WTC11 (cell line): ENCODE measurements around the gene OR10H3. TPM values are rescaled to one million over a fixed set of nuclear protein-coding genes. Genes with fewer than 3 reads are reported as not detected.

Source experiments
- ATAC-seq: fragments of 200-7000 bp; cut with Tn5 transposase; 2 replicates; pipeline ENCODE4 v1.10.0; 2021; ENCODE audit warnings: mild to moderate bottlenecking, moderate library complexity
- CTCF ChIA-PET: fragments of 300-600 bp; sonication (Branson Sonifier 250); formaldehyde crosslinking; loops from one replicate; lab custom pipeline; 2021; ENCODE audit warnings: antibody characterized with exemption; lab: Charles Lee
- POLR2A ChIA-PET: fragments of 350-600 bp; sonication (Branson Sonifier 250); formaldehyde crosslinking; loops from one replicate; lab custom pipeline; 2021; ENCODE audit warnings: antibody characterized with exemption; lab: Charles Lee
- DNase-seq: peaks from one replicate; pipeline ENCODE4 v3.0.0; 2021; ENCODE audit warnings: low spot score
- H3K27ac Mint-ChIP-seq: 2 replicates; pipeline ENCODE4 v1.8.0; 2021; ENCODE audit warnings: mixed read lengths
- H3K27me3 Mint-ChIP-seq: 2 replicates; pipeline ENCODE4 v1.8.0; 2021; ENCODE audit warnings: low read depth, mild to moderate bottlenecking, moderate library complexity, mixed read lengths
- H3K36me3 Mint-ChIP-seq: 2 replicates; pipeline ENCODE4 v1.8.0; 2021; ENCODE audit warnings: mixed read lengths
- H3K4me1 Mint-ChIP-seq: 2 replicates; pipeline ENCODE4 v1.8.0; 2022; ENCODE audit warnings: mixed read lengths
- H3K4me3 Mint-ChIP-seq: 2 replicates; pipeline ENCODE4 v1.8.0; 2021; ENCODE audit warnings: mild to moderate bottlenecking, moderate library complexity, mixed read lengths
- H3K9me3 Mint-ChIP-seq: 2 replicates; pipeline ENCODE4 v1.8.0; 2021; ENCODE audit warnings: mixed read lengths
- CTCF ChIP-seq: fragments of 200-600 bp; IDR thresholded peaks from 2 replicates; pipeline ENCODE4 v1.8.0; 2022; ENCODE audit warnings: antibody characterized with exemption
- FOXJ3 ChIP-seq: sonication (generic); formaldehyde crosslinking; IDR thresholded peaks from 2 replicates; pipeline ENCODE4 v1.9.0; 2021; ENCODE audit warnings: missing genetic modification reagents, mild to moderate bottlenecking, borderline replicate concordance
- GTF2I ChIP-seq: fragments of 250-450 bp; sonication (Bioruptor Pico); conservative IDR thresholded peaks from 2 replicates; pipeline ENCODE4 v1.4.0; 2021; ENCODE audit warnings: mild to moderate bottlenecking
- IRF2 ChIP-seq: sonication (generic); formaldehyde crosslinking; IDR thresholded peaks from 2 replicates; pipeline ENCODE4 v1.8.0; 2022; ENCODE audit warnings: low read depth, missing genetic modification reagents, borderline replicate concordance
- MXD4 ChIP-seq: fragments of 250-450 bp; sonication (Bioruptor Pico); IDR thresholded peaks from 2 replicates; pipeline ENCODE4 v1.8.0; 2021; ENCODE audit warnings: mild to moderate bottlenecking, moderate library complexity, borderline replicate concordance
- NFYB ChIP-seq: sonication (generic); formaldehyde crosslinking; conservative IDR thresholded peaks from 2 replicates; pipeline ENCODE4 v1.8.0; 2022; ENCODE audit warnings: low read depth, missing genetic modification reagents
- NR2C2 ChIP-seq: sonication (generic); formaldehyde crosslinking; IDR thresholded peaks from 2 replicates; pipeline ENCODE4 v1.8.0; 2022; ENCODE audit warnings: mild to moderate bottlenecking, missing genetic modification reagents
- SMAD3 ChIP-seq: sonication (generic); formaldehyde crosslinking; IDR thresholded peaks from 2 replicates; pipeline ENCODE4 v1.8.0; 2022; ENCODE audit warnings: missing genetic modification reagents, mild to moderate bottlenecking, borderline replicate concordance
- ZNF232 ChIP-seq: sonication (generic); formaldehyde crosslinking; IDR thresholded peaks from 2 replicates; pipeline ENCODE4 v1.8.0; 2022; ENCODE audit warnings: mild to moderate bottlenecking, missing genetic modification reagents
- total RNA-seq: library from RNA; stranded (reverse); gene quantifications from 3 replicates; pipeline ENCODE4 v1.2.3, GENCODE V29; 2021
- TF ChIP-seq, protein P1 (sequence below): sonication (generic); formaldehyde crosslinking; IDR thresholded peaks from 2 replicates; pipeline ENCODE4 v1.8.1; 2022; ENCODE audit warnings: mild to moderate bottlenecking, moderate library complexity, missing genetic modification reagents
- TF ChIP-seq, protein P2 (sequence below): sonication (generic); formaldehyde crosslinking; conservative IDR thresholded peaks from 2 replicates; pipeline ENCODE4 v1.8.1; 2022; ENCODE audit warnings: mild to moderate bottlenecking, missing genetic modification reagents
- TF ChIP-seq, protein P3 (sequence below): sonication (generic); formaldehyde crosslinking; IDR thresholded peaks from 2 replicates; pipeline ENCODE4 v1.8.1; 2023; ENCODE audit warnings: mild to moderate bottlenecking, missing genetic modification reagents, borderline replicate concordance
- TF ChIP-seq, protein P4 (sequence below): sonication (generic); formaldehyde crosslinking; IDR thresholded peaks from 2 replicates; pipeline ENCODE4 v1.8.1; 2022; ENCODE audit warnings: low read depth, mild to moderate bottlenecking, moderate library complexity, missing genetic modification reagents, borderline replicate concordance

OR10H3 gene
- total RNA-seq, 1 experiment from 2014 or later = not detected

DNA sequence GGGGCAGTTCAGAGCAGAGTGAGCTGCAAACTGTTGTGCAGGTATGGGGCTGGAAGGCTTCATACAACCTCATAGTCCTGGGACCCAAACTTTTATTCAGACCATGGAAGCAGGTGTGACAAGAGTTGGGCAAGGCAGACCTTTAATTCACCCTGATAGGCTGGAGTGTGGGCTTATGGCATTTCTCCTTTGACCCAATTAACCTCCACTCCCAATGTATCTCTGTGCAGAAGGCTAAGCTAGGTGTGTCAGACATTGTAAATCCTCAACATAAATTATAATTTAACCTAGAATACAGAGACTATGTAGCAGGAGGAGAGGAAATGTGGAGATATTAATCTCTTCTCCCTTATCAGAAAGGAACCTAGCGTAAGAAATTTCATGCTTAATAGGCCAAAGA lies 22.1 kb upstream of the OR10H3 start:
- POLR2A ChIA-PET = no interaction called here
- TF ChIP-seq NFYB (CRISPR knock-in tag) (no peak), SMAD3 (no peak), IRF2 (no peak), ZNF232 (CRISPR knock-in tag) (no peak)
- TF ChIP-seq, protein P1, sequence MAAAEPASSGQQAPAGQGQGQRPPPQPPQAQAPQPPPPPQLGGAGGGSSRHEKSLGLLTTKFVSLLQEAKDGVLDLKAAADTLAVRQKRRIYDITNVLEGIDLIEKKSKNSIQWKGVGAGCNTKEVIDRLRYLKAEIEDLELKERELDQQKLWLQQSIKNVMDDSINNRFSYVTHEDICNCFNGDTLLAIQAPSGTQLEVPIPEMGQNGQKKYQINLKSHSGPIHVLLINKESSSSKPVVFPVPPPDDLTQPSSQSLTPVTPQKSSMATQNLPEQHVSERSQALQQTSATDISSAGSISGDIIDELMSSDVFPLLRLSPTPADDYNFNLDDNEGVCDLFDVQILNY (CRISPR knock-in tag) = no peak
- DNase-seq (no peak), ATAC-seq (no peak)
- CTCF ChIA-PET = no interaction called here
- H3K9me3 Mint-ChIP-seq = peaks cover 84% of the 10 kb centered on the region
- no peak overlapping the region for H3K27ac Mint-ChIP-seq
- peaks cover 56% of the 10 kb centered on the region for H3K36me3 Mint-ChIP-seq
- peaks cover 16% of the 10 kb centered on the region for H3K27me3 Mint-ChIP-seq
- H3K4me3 Mint-ChIP-seq = no peak overlapping the region
- no peaks in the 10 kb centered on the region for H3K4me1 Mint-ChIP-seq

- Mint-ChIP-seq H3K36me3 (peaks cover 60% of the 10 kb centered on the region), H3K4me3 (no peak overlapping the region), H3K4me1 (no peaks in the 10 kb centered on the region), H3K27ac (no peak overlapping the region), H3K27me3 (peaks cover 25% of the 10 kb centered on the region), H3K9me3 (peaks cover 85% of the 10 kb centered on the region)
- ATAC-seq (no peak), DNase-seq (no peak)
- TF ChIP-seq, protein P2, sequence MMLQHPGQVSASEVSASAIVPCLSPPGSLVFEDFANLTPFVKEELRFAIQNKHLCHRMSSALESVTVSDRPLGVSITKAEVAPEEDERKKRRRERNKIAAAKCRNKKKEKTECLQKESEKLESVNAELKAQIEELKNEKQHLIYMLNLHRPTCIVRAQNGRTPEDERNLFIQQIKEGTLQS (CRISPR knock-in tag) = no peak
- CTCF ChIA-PET = no interaction called here
- POLR2A ChIA-PET = no interaction called here
Measured at GRCh38 chr19:15717809-15718208, 20.0 kb upstream of the OR10H3 start.

DNA sequence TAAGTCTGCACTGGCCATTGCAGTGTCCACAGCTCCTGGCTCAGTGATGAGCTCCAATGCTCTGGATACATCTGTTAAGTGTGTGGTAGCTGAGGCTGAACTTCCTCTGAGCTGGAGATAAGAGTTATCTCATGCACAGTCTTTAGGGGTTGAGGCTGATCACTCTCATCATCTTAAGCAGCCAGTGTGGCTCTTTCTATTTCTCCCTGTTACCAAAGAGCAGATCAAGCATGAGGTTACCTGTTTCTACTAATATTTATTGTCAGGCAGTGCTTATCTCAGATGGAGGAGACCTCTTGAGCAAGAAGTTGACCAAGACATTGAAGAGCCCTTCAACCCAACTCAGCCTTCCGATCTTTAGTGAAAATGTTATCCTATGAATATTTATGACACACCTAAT lies 16.5 kb upstream of the OR10H3 start:
- ChIA-PET POLR2A (no interaction called here), CTCF (no interaction called here)
- Mint-ChIP-seq H3K9me3 (peaks cover 88% of the 10 kb centered on the region), H3K4me3 (no peak overlapping the region), H3K27me3 (peaks cover 33% of the 10 kb centered on the region), H3K4me1 (no peaks in the 10 kb centered on the region), H3K27ac (no peak overlapping the region), H3K36me3 (peaks cover 63% of the 10 kb centered on the region)
- no peak for ATAC-seq
- DNase-seq = no peak
- TF ChIP-seq, protein P3, sequence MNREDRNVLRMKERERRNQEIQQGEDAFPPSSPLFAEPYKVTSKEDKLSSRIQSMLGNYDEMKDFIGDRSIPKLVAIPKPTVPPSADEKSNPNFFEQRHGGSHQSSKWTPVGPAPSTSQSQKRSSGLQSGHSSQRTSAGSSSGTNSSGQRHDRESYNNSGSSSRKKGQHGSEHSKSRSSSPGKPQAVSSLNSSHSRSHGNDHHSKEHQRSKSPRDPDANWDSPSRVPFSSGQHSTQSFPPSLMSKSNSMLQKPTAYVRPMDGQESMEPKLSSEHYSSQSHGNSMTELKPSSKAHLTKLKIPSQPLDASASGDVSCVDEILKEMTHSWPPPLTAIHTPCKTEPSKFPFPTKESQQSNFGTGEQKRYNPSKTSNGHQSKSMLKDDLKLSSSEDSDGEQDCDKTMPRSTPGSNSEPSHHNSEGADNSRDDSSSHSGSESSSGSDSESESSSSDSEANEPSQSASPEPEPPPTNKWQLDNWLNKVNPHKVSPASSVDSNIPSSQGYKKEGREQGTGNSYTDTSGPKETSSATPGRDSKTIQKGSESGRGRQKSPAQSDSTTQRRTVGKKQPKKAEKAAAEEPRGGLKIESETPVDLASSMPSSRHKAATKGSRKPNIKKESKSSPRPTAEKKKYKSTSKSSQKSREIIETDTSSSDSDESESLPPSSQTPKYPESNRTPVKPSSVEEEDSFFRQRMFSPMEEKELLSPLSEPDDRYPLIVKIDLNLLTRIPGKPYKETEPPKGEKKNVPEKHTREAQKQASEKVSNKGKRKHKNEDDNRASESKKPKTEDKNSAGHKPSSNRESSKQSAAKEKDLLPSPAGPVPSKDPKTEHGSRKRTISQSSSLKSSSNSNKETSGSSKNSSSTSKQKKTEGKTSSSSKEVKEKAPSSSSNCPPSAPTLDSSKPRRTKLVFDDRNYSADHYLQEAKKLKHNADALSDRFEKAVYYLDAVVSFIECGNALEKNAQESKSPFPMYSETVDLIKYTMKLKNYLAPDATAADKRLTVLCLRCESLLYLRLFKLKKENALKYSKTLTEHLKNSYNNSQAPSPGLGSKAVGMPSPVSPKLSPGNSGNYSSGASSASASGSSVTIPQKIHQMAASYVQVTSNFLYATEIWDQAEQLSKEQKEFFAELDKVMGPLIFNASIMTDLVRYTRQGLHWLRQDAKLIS = no peak

- ChIA-PET POLR2A (interaction anchor here (0.7 kb wide), 1 partner anchor 121 kb away, joined by 3 read pairs; no protein-coding TSS in a partner anchor), CTCF (no interaction called here)
- DNase-seq (no peak), ATAC-seq (no peak)
- Mint-ChIP-seq H3K27me3 (peaks cover 34% of the 10 kb centered on the region), H3K4me3 (no peak overlapping the region), H3K4me1 (no peaks in the 10 kb centered on the region), H3K9me3 (peaks cover 85% of the 10 kb centered on the region), H3K36me3 (peaks cover 70% of the 10 kb centered on the region), H3K27ac (no peak overlapping the region)
- no peak for TF ChIP-seq MXD4 (CRISPR knock-in tag)
Measured at GRCh38 chr19:15722956-15723355, 14.8 kb upstream of the OR10H3 start.

GRCh38 chr19:15727724-15728123 lies 10.1 kb upstream of the OR10H3 start, which contains the start of gene OR10H2:
Gene OR10H2, plus strand, starts transcription at chr19:15728024. Its CDS starts 20 bp downstream, at chr19:15728044.
- Mint-ChIP-seq H3K4me3 (no peak within 1 kb of the TSS), H3K27ac (no peak within 1 kb of the TSS), H3K9me3 (peaks cover 80% of the 10 kb centered on the region), H3K4me1 (no peaks in the 10 kb centered on the region), H3K36me3 (peaks cover 64% of the 10 kb centered on the region), H3K27me3 (peaks cover 11% of the 10 kb centered on the region)
- ATAC-seq (no peak), DNase-seq (no peak)
- ChIA-PET POLR2A (no interaction called here), CTCF (no interaction called here)
- TF ChIP-seq, protein P1 (CRISPR knock-in tag) = no peak
- TF ChIP-seq FOXJ3 (CRISPR knock-in tag) (no peak), IRF2 (no peak), CTCF (no peak), GTF2I (CRISPR knock-in tag) (no peak), NR2C2 (CRISPR knock-in tag) (no peak)
- TF ChIP-seq, protein P4, sequence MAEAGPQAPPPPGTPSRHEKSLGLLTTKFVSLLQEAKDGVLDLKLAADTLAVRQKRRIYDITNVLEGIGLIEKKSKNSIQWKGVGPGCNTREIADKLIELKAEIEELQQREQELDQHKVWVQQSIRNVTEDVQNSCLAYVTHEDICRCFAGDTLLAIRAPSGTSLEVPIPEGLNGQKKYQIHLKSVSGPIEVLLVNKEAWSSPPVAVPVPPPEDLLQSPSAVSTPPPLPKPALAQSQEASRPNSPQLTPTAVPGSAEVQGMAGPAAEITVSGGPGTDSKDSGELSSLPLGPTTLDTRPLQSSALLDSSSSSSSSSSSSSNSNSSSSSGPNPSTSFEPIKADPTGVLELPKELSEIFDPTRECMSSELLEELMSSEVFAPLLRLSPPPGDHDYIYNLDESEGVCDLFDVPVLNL (CRISPR knock-in tag) = no peak
